PFSK-1 (cell line): ENCODE measurements around the gene TBXAS1.

Experiments
- FOXP2 ChIP-seq: optimal IDR thresholded peaks from 2 replicates; pipeline ENCODE3; 2011; ENCODE audit warnings: borderline replicate concordance, control low read depth, inconsistent platforms; ENCODE audit not compliant: insufficient read depth; ENCODE audit errors: extremely low read length, extremely low read depth
- POLR2AphosphoS5 ChIP-seq: IDR thresholded peaks from 2 replicates; pipeline ENCODE4 v1.6.1; 2012; ENCODE audit warnings: low read depth, mild to moderate bottlenecking, control low read depth, low read length, moderate library complexity
- SIN3A ChIP-seq: IDR thresholded peaks from 2 replicates; pipeline ENCODE4 v1.6.1; 2012; ENCODE audit warnings: mild to moderate bottlenecking, low read length, moderate library complexity, borderline replicate concordance; ENCODE audit not compliant: insufficient read depth
- TAF1 ChIP-seq: IDR thresholded peaks from 2 replicates; pipeline ENCODE4 v1.6.1; 2012; ENCODE audit warnings: low read length, control low read depth, borderline replicate concordance; ENCODE audit not compliant: insufficient read depth
- TF ChIP-seq, protein P1 (sequence below), 2 experiments: IDR thresholded peaks; 2 replicates each; pipeline versions ENCODE4 v1.6.1 to v1.8.0; 2011 to 2012; ENCODE audit warnings: low read depth in 2 of 2, low read length in 2 of 2, control low read depth in 1 of 2, inconsistent platforms in 1 of 2, mild to moderate bottlenecking in 1 of 2, moderate library complexity in 1 of 2; ENCODE audit not compliant: insufficient read depth in 1 of 2

DNA sequence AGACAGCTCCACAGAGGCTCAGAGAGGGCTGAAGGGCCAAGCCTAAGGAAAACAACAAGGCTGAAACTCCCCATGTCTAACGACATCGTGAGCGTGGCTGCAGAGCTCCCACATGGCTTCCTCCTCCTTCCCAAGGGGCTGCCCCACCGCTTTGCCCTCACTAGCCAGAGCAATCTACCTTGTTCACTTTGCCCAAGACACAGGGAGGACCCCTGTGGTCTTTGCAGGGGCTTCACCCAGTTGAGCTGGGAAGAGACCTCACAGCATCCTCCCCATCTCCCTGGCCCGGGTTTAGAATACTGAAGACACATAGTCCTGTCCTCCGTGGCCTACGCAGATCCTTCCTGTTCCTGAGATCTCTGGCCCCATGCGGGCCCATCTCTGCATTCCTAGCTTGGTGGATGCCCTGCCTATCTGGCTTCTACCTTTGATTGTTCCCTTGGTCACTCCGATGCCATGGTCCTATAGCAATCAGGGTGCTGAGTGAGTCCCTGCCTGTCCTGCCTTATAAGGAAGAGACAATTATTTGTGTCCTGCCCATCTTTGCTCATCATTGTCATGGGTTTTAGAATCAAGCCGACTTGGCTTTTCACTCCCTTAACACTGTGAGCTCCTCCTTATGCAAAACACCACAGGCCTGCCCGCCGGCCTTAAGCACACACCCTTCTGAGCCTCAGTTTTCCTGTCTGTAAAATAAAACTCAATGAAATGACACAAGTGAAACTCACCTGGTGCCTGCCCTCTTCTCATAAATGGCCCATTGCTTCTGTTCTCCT, 160.5 kb downstream of the TBXAS1 start:
- TF ChIP-seq TAF1 (no peak), FOXP2 (no peak), SIN3A (no peak), POLR2AphosphoS5 (no peak)
- TF ChIP-seq, protein P1, sequence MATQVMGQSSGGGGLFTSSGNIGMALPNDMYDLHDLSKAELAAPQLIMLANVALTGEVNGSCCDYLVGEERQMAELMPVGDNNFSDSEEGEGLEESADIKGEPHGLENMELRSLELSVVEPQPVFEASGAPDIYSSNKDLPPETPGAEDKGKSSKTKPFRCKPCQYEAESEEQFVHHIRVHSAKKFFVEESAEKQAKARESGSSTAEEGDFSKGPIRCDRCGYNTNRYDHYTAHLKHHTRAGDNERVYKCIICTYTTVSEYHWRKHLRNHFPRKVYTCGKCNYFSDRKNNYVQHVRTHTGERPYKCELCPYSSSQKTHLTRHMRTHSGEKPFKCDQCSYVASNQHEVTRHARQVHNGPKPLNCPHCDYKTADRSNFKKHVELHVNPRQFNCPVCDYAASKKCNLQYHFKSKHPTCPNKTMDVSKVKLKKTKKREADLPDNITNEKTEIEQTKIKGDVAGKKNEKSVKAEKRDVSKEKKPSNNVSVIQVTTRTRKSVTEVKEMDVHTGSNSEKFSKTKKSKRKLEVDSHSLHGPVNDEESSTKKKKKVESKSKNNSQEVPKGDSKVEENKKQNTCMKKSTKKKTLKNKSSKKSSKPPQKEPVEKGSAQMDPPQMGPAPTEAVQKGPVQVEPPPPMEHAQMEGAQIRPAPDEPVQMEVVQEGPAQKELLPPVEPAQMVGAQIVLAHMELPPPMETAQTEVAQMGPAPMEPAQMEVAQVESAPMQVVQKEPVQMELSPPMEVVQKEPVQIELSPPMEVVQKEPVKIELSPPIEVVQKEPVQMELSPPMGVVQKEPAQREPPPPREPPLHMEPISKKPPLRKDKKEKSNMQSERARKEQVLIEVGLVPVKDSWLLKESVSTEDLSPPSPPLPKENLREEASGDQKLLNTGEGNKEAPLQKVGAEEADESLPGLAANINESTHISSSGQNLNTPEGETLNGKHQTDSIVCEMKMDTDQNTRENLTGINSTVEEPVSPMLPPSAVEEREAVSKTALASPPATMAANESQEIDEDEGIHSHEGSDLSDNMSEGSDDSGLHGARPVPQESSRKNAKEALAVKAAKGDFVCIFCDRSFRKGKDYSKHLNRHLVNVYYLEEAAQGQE (IDR thresholded peaks at IDR 0.05; ENCODE audit: insufficient read depth in 1 of 2, low read depth in 2 of 2, low read length in 2 of 2) = no peak
